Heart right ventricle (tissue), 16 donors: ENCODE data around the gene TMEM165. TPM values are rescaled to one million over a fixed set of nuclear protein-coding genes. Genes with fewer than 3 reads are reported as not detected.

ENCODE experiments used
- ATAC-seq, 8 donors: fragments of 200-7000 bp; cut with Tn5 transposase; one replicate each; pipeline ENCODE4 v1.9.1; 2020; ENCODE audit warnings: mild to moderate bottlenecking in 8 of 8, moderate library complexity in 8 of 8, moderate number of reproducible peaks in 1 of 8
- DNase-seq, 2 donors: peaks; one replicate each; pipeline ENCODE4 v3.0.0-alpha.2; 2020
- H3K27ac ChIP-seq, 10 donors: fragments of 200-600 bp; sonication (generic) in 2 of 10; one replicate each; pipeline versions ENCODE4 v1.5.0 to v1.8.0; 2020 to 2022; ENCODE audit warnings: mild to moderate bottlenecking in 3 of 10
- H3K27me3 ChIP-seq, 7 donors: fragments of 200-600 bp; one replicate each; pipeline ENCODE4 v1.8.0; 2021 to 2022; ENCODE audit warnings: mild to moderate bottlenecking in 2 of 7
- H3K36me3 ChIP-seq, 9 donors: fragments of 200-600 bp; sonication (generic) in 1 of 9; one replicate each; pipeline versions ENCODE4 v1.5.0 to v1.8.0; 2020 to 2022; ENCODE audit warnings: mild to moderate bottlenecking in 2 of 9
- H3K4me1 ChIP-seq, 9 donors: fragments of 200-600 bp; sonication (generic) in 1 of 9; one replicate each; pipeline versions ENCODE4 v1.5.0 to v1.8.0; 2020 to 2022; ENCODE audit warnings: mild to moderate bottlenecking in 4 of 9
- H3K4me3 ChIP-seq, 10 donors: fragments of 200-600 bp; sonication (generic) in 2 of 10; one replicate each; pipeline versions ENCODE4 v1.5.0 to v1.8.0; 2020 to 2022; ENCODE audit warnings: mild to moderate bottlenecking in 7 of 10, moderate library complexity in 2 of 10
- H3K9me3 ChIP-seq, 11 donors: fragments of 200-600 bp in 10 of 11; sonication (generic) in 2 of 11; one replicate each; pipeline versions ENCODE4 v1.5.0 to v1.8.0; 2013 to 2022; ENCODE audit warnings: mild to moderate bottlenecking in 2 of 11, control low read depth in 1 of 11, moderate library complexity in 1 of 11
- WGBS, 2 donors: extraction: QIAGEN DNeasy Blood & Tissue Kit; methylation state at CpG; one replicate each; pipeline ENCODE4 v1.1.7; 2013; ENCODE audit warnings: inconsistent platforms in 1 of 2; 5-methylcytosine and 5-hydroxymethylcytosine counted together
- intact Hi-C, 10 donors: fragments of 100-400 bp; cut with DNase I; formaldehyde crosslinking; loops; one replicate each; pipeline versions ENCODE4 v1.11.1 to v1.14.2; 2022
- polyA plus RNA-seq, 2 donors: library from polyadenylated mRNA; stranded (reverse); fragments of 200-250 nt; gene quantifications; one replicate each; pipeline ENCODE4 v1.2.3, GENCODE V29; 2013
- total RNA-seq, 10 donors: library from RNA; stranded (reverse); fragmentation: NEBNext Ultra II Directional in 3 of 10; extraction: Animal tissue kit (Norgen Biotek cat#: 25700) in 3 of 10; gene quantifications; one replicate each; pipeline versions ENCODE4 v1.2.1 to v1.2.4, GENCODE V29; 2021 to 2023
- TF ChIP-seq, protein P1 (sequence below), 9 donors: fragments of 200-600 bp; sonication (generic) in 2 of 9; IDR thresholded peaks; one replicate each; pipeline versions ENCODE4 v1.5.0 to v1.8.0; 2021 to 2022; ENCODE audit warnings: antibody characterized with exemption in 9 of 9, mild to moderate bottlenecking in 5 of 9, moderate library complexity in 1 of 9
- donor health status: Arrhythmogenic right ventricular cardiomyopathy.
- donor health status: ischemic (EF 13 %, LVEDD 7.1; RV severe dilation, severe dysfunction).
- donor health status: healthy with polysubstance abuse.
- donor health status: DM: no; HTN: yes; CAD: no.
- donor health status: DM: no; HTN: no; CAD: no.
- donor health status: ischemic (EF 25% LVEDD 6.9; RV normal size, moderate dysfunction).
- donor health status: ischemic (EF 25% LVEDD 5.7; RV mildly dilated, moderate dysfunction).
- donor health status: healthy.
- donor health status: DM: yes; HTN: yes; CAD: no.
- donor health status: Ischemic cardiomyopathy.
- donor health status: ischemic (EF 35%, LVEDD 5.7; RV mildly dilated, moderate dysfunction).
- donor health status: nonischemic (EF 11% LVEDD 7.7; RV severe dilation, severe dysfunction).
- donor health status: DM: yes; HTN: yes; CAD: no.
- donor health status: PGD.
- donor health status: ischemic (EF 29% LVEDD 5.4; RV normal size, mild dysfunction).
- donor health status: nonischemic (EF 23%, LVEDD 6.1; RV moderate dilation, normal function).

Gene TMEM165
- total and polyA plus RNA-seq, 12 donors, result 30.3 to 86.3 (median 36.4) TPM

DNA sequence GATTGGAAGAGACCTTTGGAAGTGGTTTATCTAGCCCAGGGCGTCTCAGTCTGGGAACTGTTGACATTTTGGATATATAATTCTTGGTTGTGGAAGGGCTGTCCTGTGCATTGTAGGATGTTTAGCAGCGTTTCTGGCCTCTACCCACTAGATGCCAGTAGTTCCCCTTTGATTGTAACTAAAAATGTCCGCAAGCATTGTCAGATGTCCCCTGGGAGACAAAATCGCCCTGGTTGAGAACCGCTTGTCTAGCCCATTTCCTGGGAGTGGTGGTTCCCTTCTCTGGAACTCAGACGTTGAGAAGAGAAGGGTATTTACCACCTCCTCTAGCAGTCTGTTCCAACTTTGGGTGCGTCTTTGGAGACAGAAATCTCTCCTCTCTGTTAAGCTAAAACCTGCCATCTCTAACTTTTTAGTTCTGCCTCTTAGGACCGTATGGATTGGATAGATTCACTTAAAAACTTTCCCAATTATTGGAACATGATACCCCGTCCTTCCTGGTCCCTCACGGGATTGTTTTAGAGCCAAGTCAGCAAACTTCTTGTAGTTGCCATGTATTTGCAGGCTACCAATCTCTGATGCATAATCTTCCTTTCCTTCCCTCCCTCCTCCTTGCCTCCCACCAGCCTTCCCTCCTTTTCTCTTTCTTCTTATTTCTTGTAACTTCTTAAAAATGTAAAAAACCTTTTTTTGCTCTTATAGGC, 13.9 kb downstream of the TMEM165 start:
- 34 to 44% methylated on average over 10 of the region's 10 CpGs for WGBS, 2 donors

DNA sequence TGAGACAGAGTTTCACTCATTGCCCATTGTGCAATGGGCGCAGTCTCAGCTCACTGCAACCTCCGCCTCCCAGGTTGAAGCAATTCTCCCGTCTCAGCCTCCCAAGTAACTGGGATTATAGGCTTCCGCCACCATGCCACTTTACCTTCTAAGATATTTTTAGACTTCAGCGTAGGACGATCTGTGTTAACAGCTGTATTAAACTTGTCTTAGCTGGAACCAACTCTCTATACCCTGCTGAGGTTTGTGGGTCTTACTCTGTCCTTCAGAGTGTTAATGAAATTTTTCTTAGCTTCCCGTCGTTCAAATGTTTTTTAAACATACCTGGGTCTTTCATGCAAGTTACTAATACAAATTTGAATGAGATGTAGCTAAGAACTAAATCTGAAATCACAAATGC, 14.7 kb downstream of the TMEM165 start:
- intact Hi-C loops, result loop anchor here in 1 of 10 donors (5.0 kb wide), 1 partner anchor 63 kb away; the partner anchor contains the start of gene SRD5A3
- TF ChIP-seq, protein P1, sequence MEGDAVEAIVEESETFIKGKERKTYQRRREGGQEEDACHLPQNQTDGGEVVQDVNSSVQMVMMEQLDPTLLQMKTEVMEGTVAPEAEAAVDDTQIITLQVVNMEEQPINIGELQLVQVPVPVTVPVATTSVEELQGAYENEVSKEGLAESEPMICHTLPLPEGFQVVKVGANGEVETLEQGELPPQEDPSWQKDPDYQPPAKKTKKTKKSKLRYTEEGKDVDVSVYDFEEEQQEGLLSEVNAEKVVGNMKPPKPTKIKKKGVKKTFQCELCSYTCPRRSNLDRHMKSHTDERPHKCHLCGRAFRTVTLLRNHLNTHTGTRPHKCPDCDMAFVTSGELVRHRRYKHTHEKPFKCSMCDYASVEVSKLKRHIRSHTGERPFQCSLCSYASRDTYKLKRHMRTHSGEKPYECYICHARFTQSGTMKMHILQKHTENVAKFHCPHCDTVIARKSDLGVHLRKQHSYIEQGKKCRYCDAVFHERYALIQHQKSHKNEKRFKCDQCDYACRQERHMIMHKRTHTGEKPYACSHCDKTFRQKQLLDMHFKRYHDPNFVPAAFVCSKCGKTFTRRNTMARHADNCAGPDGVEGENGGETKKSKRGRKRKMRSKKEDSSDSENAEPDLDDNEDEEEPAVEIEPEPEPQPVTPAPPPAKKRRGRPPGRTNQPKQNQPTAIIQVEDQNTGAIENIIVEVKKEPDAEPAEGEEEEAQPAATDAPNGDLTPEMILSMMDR (IDR thresholded peaks at IDR 0.05), result no peak
- peaks cover 0 to 58% (median 32%) of the 10 kb centered on the region in 9 donors for H3K4me1 ChIP-seq
- DNase-seq (no peak), ATAC-seq (peak in 1 of 8 donors; percentile 28)
- WGBS, 2 donors, result 78 to 83% methylated on average over 8 of the region's 8 CpGs
- no peaks in the 10 kb centered on the region for H3K27me3 ChIP-seq
- H3K9me3 ChIP-seq, result no peaks in the 10 kb centered on the region
- H3K36me3 ChIP-seq, result peaks cover 0 to 93% (median 8%) of the 10 kb centered on the region in 9 donors
- peak overlapping the region in 1 of 10 donors; percentile 57 for H3K27ac ChIP-seq
- H3K4me3 ChIP-seq, result no peak overlapping the region

More for the DNA sequence above, 13.9 kb downstream of the TMEM165 start:
- peak; percentile 53 to 85 (median 72) for ATAC-seq
- H3K27ac ChIP-seq, result peak overlapping the region in 7 of 10 donors; percentile 3 to 57 (median 6)
- H3K4me1 ChIP-seq, result peaks cover 0 to 66% (median 32%) of the 10 kb centered on the region in 9 donors
- TF ChIP-seq, protein P1 (IDR thresholded peaks at IDR 0.05), result peak in 8 of 9 donors; percentile 13 to 64 (median 34)
- H3K9me3 ChIP-seq, result no peaks in the 10 kb centered on the region
- DNase-seq, result peak in 1 of 2 donors; percentile 57
- H3K36me3 ChIP-seq, result peaks cover 0 to 93% (median 4%) of the 10 kb centered on the region in 9 donors
- H3K4me3 ChIP-seq, result peak overlapping the region in 1 of 10 donors; percentile 15
- no peaks in the 10 kb centered on the region for H3K27me3 ChIP-seq
- intact Hi-C loops, result loop anchor here in 1 of 10 donors (5.0 kb wide), 1 partner anchor 62 kb away; the partner anchor contains the start of gene SRD5A3

DNA sequence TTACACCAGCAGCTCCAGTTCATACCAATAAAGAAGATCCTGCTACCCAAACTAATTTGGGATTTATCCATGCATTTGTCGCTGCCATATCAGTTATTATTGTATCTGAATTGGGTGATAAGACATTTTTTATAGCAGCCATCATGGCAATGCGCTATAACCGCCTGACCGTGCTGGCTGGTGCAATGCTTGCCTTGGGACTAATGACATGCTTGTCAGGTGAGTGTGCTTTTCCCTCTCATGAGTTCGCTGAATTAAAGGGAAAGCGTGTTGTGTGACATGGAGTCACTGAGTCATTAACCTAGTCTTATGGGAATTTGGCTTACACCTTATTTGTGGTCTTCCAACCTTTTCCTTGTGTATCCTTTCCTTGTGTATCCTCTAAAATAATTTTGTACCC, 15.9 kb downstream of the TMEM165 start:
- H3K27ac ChIP-seq, result no peak overlapping the region
- ATAC-seq, result no peak
- 95 to 97% methylated on average over 6 of the region's 6 CpGs for WGBS, 2 donors
- H3K4me3 ChIP-seq, result no peak overlapping the region
- peaks cover 0 to 93% (median 7%) of the 10 kb centered on the region in 9 donors for H3K36me3 ChIP-seq
- TF ChIP-seq, protein P1 (IDR thresholded peaks at IDR 0.05), result no peak
- no peaks in the 10 kb centered on the region for H3K9me3 ChIP-seq
- H3K4me1 ChIP-seq, result peaks cover 0 to 47% (median 32%) of the 10 kb centered on the region in 9 donors
- no peaks in the 10 kb centered on the region for H3K27me3 ChIP-seq
- intact Hi-C loops, result loop anchor here in 1 of 10 donors (5.0 kb wide), 1 partner anchor 64 kb away; the partner anchor contains the start of gene SRD5A3
- no peak for DNase-seq

DNA sequence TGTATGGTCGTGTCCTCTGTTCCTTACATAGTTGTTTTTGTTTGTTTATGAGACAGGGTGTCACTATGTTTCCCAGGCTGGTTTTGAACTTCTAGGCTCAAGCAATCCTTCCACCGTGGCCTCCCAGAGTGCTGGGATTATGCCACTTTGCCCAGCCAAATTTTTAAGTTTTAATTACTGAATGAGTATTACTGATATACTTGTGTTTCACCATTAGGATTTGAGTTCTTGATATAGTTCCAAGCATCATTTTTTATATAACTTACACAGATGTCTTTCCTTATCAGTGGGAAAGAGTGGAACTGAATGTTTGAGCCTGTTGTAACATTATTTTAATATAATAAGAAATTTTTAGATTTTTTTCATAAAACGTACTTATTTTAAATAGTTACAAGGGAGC, 20.4 kb downstream of the TMEM165 start:
- Histone ChIP-seq H3K27ac (no peak overlapping the region), H3K27me3 (no peaks in the 10 kb centered on the region), H3K9me3 (no peaks in the 10 kb centered on the region), H3K4me1 (peaks cover 0 to 6% (median 0%) of the 10 kb centered on the region in 9 donors), H3K36me3 (peaks cover 0 to 100% (median 36%) of the 10 kb centered on the region in 9 donors), H3K4me3 (no peak overlapping the region)
- DNase-seq, result no peak
- no peak for ATAC-seq
- 89 to 91% methylated on average over 3 of the region's 3 CpGs for WGBS, 2 donors
- TF ChIP-seq, protein P1 (IDR thresholded peaks at IDR 0.05), result no peak
- intact Hi-C loops, result no loop called here
